Keratinocyte (primary cell): Measurements from ENCODE around the gene PFN1. TPM values are rescaled to one million over a fixed set of nuclear protein-coding genes. Genes with fewer than 3 reads are reported as not detected.

Source experiments
- DNase-seq: peaks from one replicate; pipeline ENCODE4 v3.0.0-alpha.2; 2011; ENCODE audit warnings: low read depth, missing footprints, low spot score
- FAIRE-seq: peaks from 2 replicates; lab custom pipeline; 2011; peaks lifted over from hg19 to GRCh38; lab: Jason Lieb, UNC
- H2AFZ ChIP-seq: 2 replicates; pipeline ENCODE4 v1.6.0; 2012; ENCODE audit warnings: low read length, control low read depth, inconsistent platforms; ENCODE audit not compliant: control insufficient read depth
- H3K27ac ChIP-seq: 2 replicates; pipeline ENCODE4 v1.5.1; 2011; ENCODE audit warnings: low read length; ENCODE audit not compliant: control insufficient read depth, insufficient read depth
- H3K27me3 ChIP-seq: 3 replicates; pipeline ENCODE4 v1.6.0; 2011; ENCODE audit warnings: low read length; ENCODE audit not compliant: control insufficient read depth, insufficient read depth; ENCODE audit errors: extremely low read depth
- H3K36me3 ChIP-seq, 2 experiments: 2 replicates in 1 of 2; 3 replicates in 1 of 2; pipeline ENCODE4 v1.5.1; 2011; ENCODE audit warnings: low read length in 2 of 2, mild to moderate bottlenecking in 1 of 2; ENCODE audit not compliant: control insufficient read depth in 2 of 2, insufficient read depth in 2 of 2; ENCODE audit errors: extremely low read depth in 1 of 2
- H3K4me1 ChIP-seq: 3 replicates; pipeline ENCODE4 v1.5.1; 2011; ENCODE audit warnings: low read length; ENCODE audit not compliant: control insufficient read depth, insufficient read depth; ENCODE audit errors: extremely low read depth
- H3K4me2 ChIP-seq: 3 replicates; pipeline ENCODE4 v1.6.0; 2011; ENCODE audit warnings: low read depth, low read length; ENCODE audit not compliant: control insufficient read depth, insufficient read depth; ENCODE audit errors: extremely low read depth
- H3K4me3 ChIP-seq, 3 experiments: fragments of 200-600 bp in 1 of 3; sonication (generic) in 1 of 3; 2 replicates in 2 of 3; 3 replicates in 1 of 3; pipeline ENCODE4 v1.5.1; 2011 to 2016; ENCODE audit warnings: low read length in 3 of 3, mild to moderate bottlenecking in 3 of 3, control low read depth in 2 of 3, inconsistent platforms in 1 of 3, low read depth in 1 of 3, mixed read lengths in 1 of 3, mixed run types in 1 of 3, moderate library complexity in 1 of 3; ENCODE audit not compliant: control insufficient read depth in 2 of 3, insufficient read depth in 2 of 3; ENCODE audit errors: extremely low read depth in 1 of 3
- H3K79me2 ChIP-seq: 2 replicates; pipeline ENCODE4 v1.6.0; 2012; ENCODE audit warnings: low read length; ENCODE audit not compliant: control insufficient read depth, insufficient read depth
- H3K9ac ChIP-seq: 3 replicates; pipeline ENCODE4 v1.6.0; 2011; ENCODE audit warnings: low read length; ENCODE audit not compliant: control insufficient read depth, insufficient read depth; ENCODE audit errors: extremely low read depth
- H3K9me1 ChIP-seq: 3 replicates; pipeline ENCODE4 v1.6.0; 2011; ENCODE audit warnings: low read length; ENCODE audit not compliant: control insufficient read depth, insufficient read depth; ENCODE audit errors: extremely low read depth
- H3K9me3 ChIP-seq: 2 replicates; pipeline ENCODE4 v1.5.1; 2012; ENCODE audit warnings: low read depth, low read length; ENCODE audit not compliant: control insufficient read depth
- H4K20me1 ChIP-seq: 3 replicates; pipeline ENCODE4 v1.6.0; 2011; ENCODE audit warnings: low read length; ENCODE audit not compliant: control insufficient read depth, insufficient read depth; ENCODE audit errors: extremely low read depth
- CTCF ChIP-seq, 3 experiments: IDR thresholded peaks in 1 of 3; conservative IDR thresholded peaks in 1 of 3; optimal IDR thresholded peaks in 1 of 3; 2 replicates in 2 of 3; 3 replicates in 1 of 3; pipeline versions ENCODE3 to v1.5.1; 2011; ENCODE audit warnings: low read length in 3 of 3, mild to moderate bottlenecking in 3 of 3, moderate library complexity in 2 of 3, control low read depth in 1 of 3, inconsistent platforms in 1 of 3; ENCODE audit not compliant: insufficient read depth in 2 of 3; ENCODE audit errors: extremely low read depth in 1 of 3
- EZH2 ChIP-seq: IDR thresholded peaks from one replicate; pipeline ENCODE4 v1.6.1; 2012; ENCODE audit warnings: inconsistent platforms, mild to moderate bottlenecking, low read length, moderate library complexity
- dilution Hi-C: fragments of 300-500 bp; cut with MboI; formaldehyde crosslinking; loops from one replicate; pipeline ENCODE4 v1.7.0; 2020; ENCODE audit warnings: low sequenced_read_pairs; ENCODE audit not compliant: extremely low pct_ligation_motif_present
- polyA plus RNA-seq, 5 experiments: library from polyadenylated mRNA; depleted of rRNA in 3 of 5; stranded (reverse) in 3 of 5; stranded (forward) in 1 of 5; unstranded in 1 of 5; fragments of >200 nt; gene quantifications; 1 replicate in 1 of 5; 2 replicates in 3 of 5; 3 replicates in 1 of 5; pipeline versions ENCODE4 v1.2.1 to v1.2.3, GENCODE V29; 2011 to 2012; ENCODE audit warnings: missing spikeins in 2 of 5, low read depth in 1 of 5, low replicate concordance in 1 of 5

The PFN1 gene
- polyA plus RNA-seq, 1 donor (not counting 4 experiments of a cell fraction or from before 2014, with no cell fraction given) = 1,435 TPM

GRCh38 chr17:4994081-4994595, 45.8 kb upstream of the PFN1 start:
- peaks cover 13% of the 10 kb centered on the region for H3K79me2 ChIP-seq
- H3K9me1 ChIP-seq = no peaks in the 10 kb centered on the region
- H3K9me3 ChIP-seq = no peaks in the 10 kb centered on the region
- FAIRE-seq (no peak), DNase-seq (no peak)
- H4K20me1 ChIP-seq = peaks cover under 1% of the 10 kb centered on the region
- no peaks in the 10 kb centered on the region for H3K27me3 ChIP-seq
- peaks cover 7% of the 10 kb centered on the region for H3K4me1 ChIP-seq
- H3K36me3 ChIP-seq = peaks cover 1 to 6% of the 10 kb centered on the region in 2 experiments
- no peak overlapping the region for H3K4me3 ChIP-seq
- no peak overlapping the region for H3K27ac ChIP-seq
- H3K4me2 ChIP-seq = no peak overlapping the region
- H2AFZ ChIP-seq = no peak overlapping the region
- TF ChIP-seq CTCF (optimal IDR thresholded peaks at IDR 0.05 in 1 of 3, IDR thresholded peaks at IDR 0.05 in 1 of 3, conservative IDR thresholded peaks at IDR 0.05 in 1 of 3; ENCODE audit: extremely low read depth in 1 of 3, insufficient read depth in 2 of 3, low read length in 3 of 3) = no peak
- no peak overlapping the region for H3K9ac ChIP-seq
- dilution Hi-C loops = no loop called here

DNA sequence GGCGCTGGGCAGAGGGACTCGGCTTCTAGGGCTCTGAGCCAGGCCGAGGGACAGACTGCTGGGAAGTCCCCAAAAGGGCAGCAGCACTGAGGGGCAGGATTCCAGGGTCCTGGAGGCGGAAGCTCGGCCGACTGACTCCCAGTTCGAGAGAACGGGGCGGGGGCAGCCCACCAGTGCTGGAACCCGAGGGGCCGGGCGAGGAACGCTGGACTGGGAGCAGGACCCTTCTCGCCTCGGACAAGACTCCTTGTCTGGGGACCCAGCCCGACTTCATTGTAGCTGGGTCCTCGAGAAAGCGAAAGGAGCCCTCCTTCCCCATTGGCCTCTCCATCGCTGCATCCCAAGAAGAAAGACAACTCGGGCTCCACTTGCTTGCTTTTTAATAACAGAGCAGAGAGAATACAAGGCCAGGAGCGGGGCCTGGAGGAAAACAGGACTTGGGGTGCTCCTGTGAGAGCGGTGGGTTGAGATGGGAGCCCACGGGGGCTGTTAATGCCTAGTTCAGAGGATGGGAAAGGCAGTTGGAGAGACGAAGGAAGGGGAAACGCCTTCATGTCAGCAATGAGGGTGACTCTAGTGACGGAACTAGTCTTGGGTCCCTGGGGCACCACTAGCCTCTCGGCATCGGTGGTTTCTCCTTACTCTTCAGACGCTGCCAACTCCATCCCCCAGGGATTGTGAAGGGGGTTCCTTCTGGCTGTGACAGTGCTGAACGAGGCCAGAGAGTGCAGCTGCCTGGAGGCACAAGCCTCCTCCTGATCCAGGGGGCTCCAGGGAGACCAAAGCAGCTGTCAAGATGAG, 39.6 kb upstream of the PFN1 start:
- no peak for FAIRE-seq
- Histone ChIP-seq H3K4me2 (peak overlapping the region; percentile 69), H3K27ac (peak overlapping the region; percentile 58)

More for the DNA sequence above, 39.6 kb upstream of the PFN1 start:
- Histone ChIP-seq H3K9me1 (no peaks in the 10 kb centered on the region), H3K27me3 (no peaks in the 10 kb centered on the region), H2AFZ (peak overlapping the region; percentile 82), H3K4me1 (peaks cover 9% of the 10 kb centered on the region), H3K9ac (peak overlapping the region; percentile 77), H3K9me3 (no peaks in the 10 kb centered on the region), H3K36me3 (peaks cover 2 to 16% of the 10 kb centered on the region in 2 experiments), H3K79me2 (peaks cover 14% of the 10 kb centered on the region), H4K20me1 (no peaks in the 10 kb centered on the region), H3K4me3 (peak overlapping the region; percentile 75 to 91 (median 82))
- DNase-seq = no peak
- dilution Hi-C loops = no loop called here
- TF ChIP-seq CTCF (optimal IDR thresholded peaks at IDR 0.05 in 1 of 3, IDR thresholded peaks at IDR 0.05 in 1 of 3, conservative IDR thresholded peaks at IDR 0.05 in 1 of 3; ENCODE audit: extremely low read depth in 1 of 3, insufficient read depth in 2 of 3, low read length in 3 of 3) (no peak), EZH2 (no peak)
